ENCODE measurements around the gene NEURL2.
"Not testable (repeated sequence)": the region's sequence is repeated elsewhere in the genome, so short reads cannot be mapped to it uniquely, and the experiment has no call there.

NEURL2 gene
- 2.3 reads per million, percentile 5 among the genes with 10 or more reads in this experiment for total RNA-seq

GRCh38 chr20:45890985-45891983, at the start of gene NEURL2, which contains the start of gene CTSA:
Gene NEURL2 (minus strand): TSS chr20:45891208. CDS start chr20:45890991, 217 bp downstream.
Gene CTSA (plus strand): TSS chr20:45891335. CDS start chr20:45891569, 234 bp downstream.
- DNase-seq, result peak; percentile 81

- DNase-seq, result no peak
Observed at GRCh38 chr20:45940469-45940868, 49.5 kb upstream of the NEURL2 start.

- DNase-seq, result no peak
Observed at GRCh38 chr20:45940053-45940452, 49.0 kb upstream of the NEURL2 start.

GRCh38 chr20:45938727-45939438, 47.9 kb upstream of the NEURL2 start:
- DNase-seq, result no peak

- no peak for DNase-seq
Observed at GRCh38 chr20:45937765-45938164, 46.8 kb upstream of the NEURL2 start.

- DNase-seq, result no peak
Observed at GRCh38 chr20:45935416-45936046, 44.5 kb upstream of the NEURL2 start.

GRCh38 chr20:45934586-45935415, 43.8 kb upstream of the NEURL2 start, which contains the start of gene PCIF1:
Gene PCIF1 (plus strand): TSS chr20:45934683. CDS start chr20:45939000, 4,317 bp downstream.
- peak; percentile 95 for DNase-seq

- peak; percentile 40 for DNase-seq
Observed at GRCh38 chr20:45934046-45934585, 43.1 kb upstream of the NEURL2 start.

- DNase-seq, result peak; percentile 32
Observed at GRCh38 chr20:45933266-45934045, 42.4 kb upstream of the NEURL2 start.

GRCh38 chr20:45931680-45932079, 40.7 kb upstream of the NEURL2 start:
- not testable (repeated sequence) for DNase-seq

- DNase-seq, result no peak
Observed at GRCh38 chr20:45927071-45927878, 36.3 kb upstream of the NEURL2 start.

- no peak for DNase-seq
Observed at GRCh38 chr20:45926731-45927070, 35.7 kb upstream of the NEURL2 start.

- no peak for DNase-seq
Observed at GRCh38 chr20:45925821-45926506, 35.0 kb upstream of the NEURL2 start.

GRCh38 chr20:45924391-45925261, 33.6 kb upstream of the NEURL2 start:
- DNase-seq, result no peak

- DNase-seq, result no peak
Observed at GRCh38 chr20:45921337-45922189, 30.6 kb upstream of the NEURL2 start.

- no peak for DNase-seq
Observed at GRCh38 chr20:45920462-45921336, 29.7 kb upstream of the NEURL2 start.

All from effector CD4-positive, alpha-beta T cell (primary cell).